Kidney epithelial cell (primary cell): ENCODE measurements around the gene ATF7IP. TPM values are rescaled to one million over a fixed set of nuclear protein-coding genes. Genes with fewer than 3 reads are reported as not detected.
A peak's percentile ranks its signal among the peaks of the same experiment; 100 is the strongest.

Experiments
- DNase-seq: peaks from one replicate; pipeline ENCODE4 v3.0.0-alpha.2; 2010; ENCODE audit warnings: low read depth
- H3K27me3 ChIP-seq: 2 replicates; pipeline ENCODE4 v1.6.0; 2011; ENCODE audit warnings: low read length; ENCODE audit not compliant: control insufficient read depth, insufficient read depth
- H3K36me3 ChIP-seq: 2 replicates; pipeline ENCODE4 v1.5.1; 2011; ENCODE audit warnings: low read length; ENCODE audit not compliant: control insufficient read depth, insufficient read depth
- H3K4me3 ChIP-seq: 2 replicates; pipeline ENCODE4 v1.5.1; 2011; ENCODE audit warnings: low read depth, mild to moderate bottlenecking, control low read depth, low read length
- CTCF ChIP-seq: IDR thresholded peaks from 2 replicates; pipeline ENCODE4 v1.5.1; 2011; ENCODE audit warnings: mild to moderate bottlenecking, moderate library complexity, low read length, control low read depth, inconsistent platforms; ENCODE audit not compliant: insufficient read depth, poor library complexity, severe bottlenecking
- total RNA-seq: library from RNA; depleted of rRNA; stranded (reverse); fragments of >200 nt; gene quantifications from 2 replicates; pipeline ENCODE4 v1.2.3, GENCODE V29; 2015

Gene ATF7IP
- total RNA-seq, 1 donor from 2014 or later, result 23.4 TPM

- TF ChIP-seq CTCF, result no peak
These were observed 51.2 kb downstream of the ATF7IP start for GRCh38 chr12:14416658-14417057.

GRCh38 chr12:14417715-14418114 lies 52.2 kb downstream of the ATF7IP start:
- DNase-seq, result peak; percentile 79
- no peak overlapping the region for H3K4me3 ChIP-seq
- H3K36me3 ChIP-seq, result no peaks in the 10 kb centered on the region
- TF ChIP-seq CTCF, result no peak
- H3K27me3 ChIP-seq, result no peaks in the 10 kb centered on the region

More at GRCh38 chr12:14416658-14417057, 51.2 kb downstream of the ATF7IP start:
- DNase-seq, result peak; percentile 25
- Histone ChIP-seq H3K4me3 (no peak overlapping the region), H3K36me3 (no peaks in the 10 kb centered on the region), H3K27me3 (no peaks in the 10 kb centered on the region)

- no peak overlapping the region for H3K4me3 ChIP-seq
These were observed 53.0 kb downstream of the ATF7IP start for GRCh38 chr12:14418451-14418890.

GRCh38 chr12:14422516-14423230 lies 57.2 kb downstream of the ATF7IP start:
- TF ChIP-seq CTCF, result no peak
- H3K27me3 ChIP-seq, result no peaks in the 10 kb centered on the region
- no peak for DNase-seq
- H3K36me3 ChIP-seq, result no peaks in the 10 kb centered on the region
- no peak overlapping the region for H3K4me3 ChIP-seq

More at GRCh38 chr12:14418451-14418890, 53.0 kb downstream of the ATF7IP start:
- TF ChIP-seq CTCF, result no peak
- H3K27me3 ChIP-seq, result no peaks in the 10 kb centered on the region
- DNase-seq, result no peak
- no peaks in the 10 kb centered on the region for H3K36me3 ChIP-seq

GRCh38 chr12:14424545-14424944 lies 59.1 kb downstream of the ATF7IP start:
- no peak for DNase-seq
- no peak overlapping the region for H3K4me3 ChIP-seq
- no peak for TF ChIP-seq CTCF

GRCh38 chr12:14426792-14427191 lies 61.3 kb downstream of the ATF7IP start:
- DNase-seq, result no peak
- no peak for TF ChIP-seq CTCF
- Histone ChIP-seq H3K36me3 (no peaks in the 10 kb centered on the region), H3K4me3 (no peak overlapping the region), H3K27me3 (no peaks in the 10 kb centered on the region)

More at GRCh38 chr12:14424545-14424944, 59.1 kb downstream of the ATF7IP start:
- H3K27me3 ChIP-seq, result no peaks in the 10 kb centered on the region
- no peaks in the 10 kb centered on the region for H3K36me3 ChIP-seq
